GM13976 (cell line): Measurements from ENCODE around the gene ACR.

Experiments
- DNase-seq: peaks from one replicate; pipeline ENCODE4 v3.0.0; 2012; ENCODE audit warnings: low spot score
- CTCF ChIP-seq: IDR thresholded peaks from 2 replicates; pipeline ENCODE4 v1.5.1; 2012; ENCODE audit warnings: borderline replicate concordance, mild to moderate bottlenecking; ENCODE audit not compliant: insufficient read depth; ENCODE audit errors: extremely low read depth, missing control alignments, control extremely low read depth
- in situ Hi-C: fragments of 300-500 bp; cut with MboI; formaldehyde crosslinking; loops from one replicate; pipeline ENCODE4 v1.12.0; 2022; ENCODE audit warnings: low sequenced_read_pairs, mixed read lengths, inconsistent platforms; ENCODE audit not compliant: unreplicated experiment

ACR gene

GRCh38 chr22:50702821-50703725 lies 34.9 kb upstream of the ACR start:
- in situ Hi-C loops = no loop called here
- DNase-seq = no peak
- TF ChIP-seq CTCF = no peak

GRCh38 chr22:50703726-50704509 lies 34.1 kb upstream of the ACR start:
- DNase-seq = no peak
- in situ Hi-C loops = no loop called here
- TF ChIP-seq CTCF = no peak

DNA sequence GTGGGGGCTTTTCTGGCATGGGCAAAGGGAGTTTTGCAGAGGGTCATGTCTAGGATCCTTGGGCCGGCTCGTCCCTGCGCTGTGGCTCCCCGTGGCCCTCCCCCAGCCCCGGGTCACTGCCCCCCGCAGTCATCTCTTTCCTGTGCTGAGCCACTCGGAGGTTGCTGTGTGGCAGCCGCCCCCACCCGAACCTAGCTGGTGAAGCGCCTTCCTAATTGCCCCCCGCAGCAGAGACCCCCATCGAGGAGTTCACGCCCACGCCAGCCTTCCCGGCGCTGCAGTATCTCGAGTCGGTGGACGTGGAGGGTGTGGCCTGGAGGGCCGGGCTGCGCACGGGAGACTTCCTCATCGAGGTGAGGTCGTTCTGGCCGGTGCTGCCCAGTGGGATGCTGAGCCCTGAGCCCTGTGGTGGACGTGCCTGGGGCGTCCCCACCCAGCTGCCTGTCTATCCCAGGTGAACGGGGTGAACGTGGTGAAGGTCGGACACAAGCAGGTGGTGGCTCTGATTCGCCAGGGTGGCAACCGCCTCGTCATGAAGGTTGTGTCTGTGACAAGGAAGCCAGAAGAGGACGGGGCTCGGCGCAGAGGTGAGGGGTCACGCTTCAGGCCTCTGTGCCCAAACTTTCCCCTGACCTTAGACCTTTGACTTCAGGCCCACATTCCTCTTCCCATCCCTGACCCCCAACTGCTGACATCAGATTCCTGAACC lies 33.3 kb upstream of the ACR start:
- no peak for TF ChIP-seq CTCF
- DNase-seq = no peak

DNA sequence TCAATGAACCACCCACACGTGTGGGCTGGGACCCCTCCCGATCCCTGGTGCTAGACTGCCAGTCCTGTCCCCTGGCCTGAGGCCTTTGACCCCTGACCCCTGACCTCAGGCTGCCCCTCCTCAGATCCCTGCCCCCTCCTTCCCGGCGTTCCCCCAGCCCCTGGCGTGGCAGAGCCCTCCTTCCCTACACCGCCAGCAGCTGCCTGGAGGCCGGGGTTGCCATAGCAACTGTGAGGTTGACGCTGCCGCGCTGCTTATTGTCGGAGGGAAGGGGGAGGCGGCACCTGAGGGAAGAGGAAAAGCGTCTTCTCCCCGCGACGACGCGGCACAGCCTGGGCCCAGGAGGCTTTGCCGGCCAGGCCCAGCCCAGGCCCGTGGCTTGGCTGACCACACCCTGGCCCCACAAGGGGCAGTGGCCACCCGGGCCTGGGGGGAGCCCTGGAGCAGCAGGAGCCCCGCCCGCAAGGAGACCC lies 32.7 kb upstream of the ACR start:
- in situ Hi-C loops = no loop called here
- TF ChIP-seq CTCF = no peak

More for the DNA sequence above, 33.3 kb upstream of the ACR start:
- in situ Hi-C loops = no loop called here

GRCh38 chr22:50705851-50706351 lies 32.1 kb upstream of the ACR start:
- in situ Hi-C loops = no loop called here
- DNase-seq = no peak
- no peak for TF ChIP-seq CTCF

More for the DNA sequence above, 32.7 kb upstream of the ACR start:
- DNase-seq = no peak
